ENCODE data around the gene HSPA1L.

The HSPA1L gene

DNA sequence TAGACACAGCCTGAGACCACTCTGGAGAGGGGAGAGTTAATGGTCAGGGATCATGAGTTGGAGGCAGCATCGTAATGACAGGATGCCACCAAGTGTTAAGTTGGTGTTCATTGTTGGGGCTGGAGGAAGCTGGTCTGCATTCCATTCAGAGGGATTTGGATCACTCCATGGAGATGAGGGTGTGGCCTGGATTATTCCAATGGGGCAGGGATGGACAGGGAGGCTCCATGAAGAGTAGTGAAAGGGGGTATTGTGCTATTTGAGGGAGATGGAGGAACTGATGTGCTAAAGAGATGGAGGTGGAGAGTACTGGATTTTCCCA lies 51.5 kb downstream of the HSPA1L start:
- DNase-seq (ENCODE audit: low read depth, low spot score), result no peak
- ChIA-PET POLR2A (no interaction called here), CTCF (interaction anchor here (1.4 to 1.5 kb wide), 2 partner anchors 28 to 32 kb away, joined by 3 to 5 read pairs; partner anchors contain the start of gene VARS1)
- TF ChIP-seq, protein P1, sequence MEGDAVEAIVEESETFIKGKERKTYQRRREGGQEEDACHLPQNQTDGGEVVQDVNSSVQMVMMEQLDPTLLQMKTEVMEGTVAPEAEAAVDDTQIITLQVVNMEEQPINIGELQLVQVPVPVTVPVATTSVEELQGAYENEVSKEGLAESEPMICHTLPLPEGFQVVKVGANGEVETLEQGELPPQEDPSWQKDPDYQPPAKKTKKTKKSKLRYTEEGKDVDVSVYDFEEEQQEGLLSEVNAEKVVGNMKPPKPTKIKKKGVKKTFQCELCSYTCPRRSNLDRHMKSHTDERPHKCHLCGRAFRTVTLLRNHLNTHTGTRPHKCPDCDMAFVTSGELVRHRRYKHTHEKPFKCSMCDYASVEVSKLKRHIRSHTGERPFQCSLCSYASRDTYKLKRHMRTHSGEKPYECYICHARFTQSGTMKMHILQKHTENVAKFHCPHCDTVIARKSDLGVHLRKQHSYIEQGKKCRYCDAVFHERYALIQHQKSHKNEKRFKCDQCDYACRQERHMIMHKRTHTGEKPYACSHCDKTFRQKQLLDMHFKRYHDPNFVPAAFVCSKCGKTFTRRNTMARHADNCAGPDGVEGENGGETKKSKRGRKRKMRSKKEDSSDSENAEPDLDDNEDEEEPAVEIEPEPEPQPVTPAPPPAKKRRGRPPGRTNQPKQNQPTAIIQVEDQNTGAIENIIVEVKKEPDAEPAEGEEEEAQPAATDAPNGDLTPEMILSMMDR (IDR thresholded peaks at IDR 0.05; ENCODE audit: insufficient read depth, low read length, missing control alignments), result no peak
- H3K4me3 ChIP-seq (ENCODE audit: low read depth, low read length), result no peak overlapping the region

DNA sequence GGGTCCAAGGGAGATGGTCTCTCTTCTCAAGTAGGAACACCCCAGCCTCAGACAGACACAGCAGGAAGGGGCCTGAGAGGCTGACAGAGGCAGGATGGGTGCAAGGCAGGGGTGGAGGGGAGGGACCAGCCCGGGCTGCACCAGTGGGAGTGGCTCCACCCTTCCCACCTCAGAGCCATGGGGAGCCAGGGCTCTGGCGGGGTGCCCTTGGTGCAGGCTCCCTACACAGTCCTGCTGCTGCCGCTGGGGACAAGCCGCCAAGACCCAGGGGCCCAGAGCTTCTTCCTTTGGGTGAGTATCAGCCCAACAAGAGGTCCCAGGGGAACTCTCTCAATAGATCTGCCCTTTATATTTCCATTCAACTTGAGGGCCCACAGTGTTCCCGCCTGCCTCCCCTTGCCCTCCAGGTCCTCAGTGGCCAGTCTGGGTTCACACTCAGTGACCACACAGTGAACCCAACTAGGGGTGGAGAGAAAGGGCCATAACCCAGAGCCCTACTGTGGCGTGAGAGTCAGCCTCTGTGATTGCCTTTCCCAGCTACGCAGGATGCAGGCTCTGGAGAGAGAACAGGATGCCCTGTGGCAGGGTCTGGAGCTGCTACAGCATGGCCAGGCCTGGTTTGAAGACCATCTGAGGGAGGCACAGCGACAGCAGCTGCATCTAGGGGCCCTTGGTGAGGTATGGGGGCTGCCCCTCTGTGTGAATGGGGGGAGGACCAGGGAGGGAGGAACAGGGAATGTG lies 52.0 kb downstream of the HSPA1L start:
- ChIA-PET CTCF (interaction anchor here (1.4 kb wide), 1 partner anchor 28 kb away, joined by 5 read pairs; no protein-coding TSS in a partner anchor), POLR2A (no interaction called here)
- H3K4me3 ChIP-seq (ENCODE audit: low read depth, low read length), result no peak overlapping the region
- no peak for DNase-seq (ENCODE audit: low read depth, low spot score)
- TF ChIP-seq, protein P1 (IDR thresholded peaks at IDR 0.05; ENCODE audit: insufficient read depth, low read length, missing control alignments), result no peak

DNA sequence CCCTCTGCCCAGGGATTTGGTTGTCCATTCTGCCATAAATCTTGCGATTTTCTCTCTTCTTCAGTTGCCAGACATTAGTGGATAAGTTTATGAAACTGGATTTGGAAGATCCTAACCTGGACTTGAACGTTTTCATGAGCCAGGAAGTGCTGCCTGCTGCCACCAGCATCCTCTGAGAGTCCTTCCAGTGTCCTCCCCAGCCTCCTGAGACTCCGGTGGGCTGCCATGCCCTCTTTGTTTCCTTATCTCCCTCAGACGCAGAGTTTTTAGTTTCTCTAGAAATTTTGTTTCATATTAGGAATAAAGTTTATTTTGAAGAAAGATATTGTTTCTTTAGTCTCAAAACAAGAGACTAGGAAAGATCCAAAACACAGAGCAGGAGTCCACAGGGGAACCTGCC lies 52.7 kb downstream of the HSPA1L start, which contains the start of gene SAPCD1:
TSS of gene SAPCD1 (plus strand) at position 301 of the 400 bp plus-strand sequence. CDS start 399 bp downstream, outside the sequence.
- DNase-seq (ENCODE audit: low read depth, low spot score), result no peak
- TF ChIP-seq, protein P1 (IDR thresholded peaks at IDR 0.05; ENCODE audit: insufficient read depth, low read length, missing control alignments), result no peak
- no peak within 1 kb of the TSS for H3K4me3 ChIP-seq (ENCODE audit: low read depth, low read length)
- ChIA-PET POLR2A (no interaction called here), CTCF (interaction anchor here (1.4 to 1.8 kb wide), 2 partner anchors 8 to 29 kb away, joined by 5 to 12 read pairs; no protein-coding TSS in a partner anchor)

DNA sequence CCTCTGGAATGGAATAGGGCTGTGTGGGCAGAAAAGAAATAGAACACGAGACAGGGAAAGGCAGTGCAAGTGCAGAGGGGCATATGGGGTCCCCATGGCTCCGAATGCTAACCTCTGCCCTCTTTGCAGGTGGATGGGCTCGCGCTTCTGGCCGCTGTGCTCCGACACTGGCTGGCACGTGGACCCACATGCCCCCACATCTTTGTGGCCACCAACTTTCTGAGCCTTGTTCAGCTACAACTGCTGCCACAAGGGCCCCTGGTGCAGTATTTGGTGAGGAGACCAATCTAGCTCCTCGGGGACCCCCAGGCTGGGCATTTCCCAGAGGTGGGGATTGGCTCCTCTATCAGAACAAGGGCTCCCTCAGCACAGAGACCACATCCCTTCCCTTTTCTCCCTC lies 53.7 kb downstream of the HSPA1L start:
- DNase-seq (ENCODE audit: low read depth, low spot score), result no peak
- POLR2A ChIA-PET, result interaction anchor here (0.7 kb wide), 1 partner anchor 10 kb away, joined by 3 read pairs; no protein-coding TSS in a partner anchor
- TF ChIP-seq, protein P1 (IDR thresholded peaks at IDR 0.05; ENCODE audit: insufficient read depth, low read length, missing control alignments), result no peak
- CTCF ChIA-PET, result interaction anchor here (1.8 kb wide), 2 partner anchors 9 to 30 kb away, joined by 5 to 12 read pairs; no protein-coding TSS in a partner anchor
- H3K4me3 ChIP-seq (ENCODE audit: low read depth, low read length), result no peak overlapping the region

DNA sequence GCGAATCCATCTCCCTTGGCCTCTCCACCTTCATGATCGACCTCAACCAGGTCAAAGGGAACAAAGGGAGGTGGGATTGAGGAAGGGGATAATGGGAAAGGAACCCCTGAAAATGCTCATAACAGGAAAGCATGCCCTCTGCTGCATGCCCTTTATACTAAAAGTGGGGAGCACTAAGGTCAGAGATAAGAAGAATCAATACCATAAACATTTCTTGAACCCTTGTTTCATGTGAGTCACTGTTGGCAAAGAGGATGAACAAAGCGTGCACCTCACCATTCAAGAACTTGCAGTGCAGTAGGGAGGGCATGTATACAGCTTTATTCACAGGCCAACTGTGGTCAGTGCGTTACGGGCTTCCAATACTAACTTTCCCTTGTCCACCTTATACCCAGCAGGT lies 54.3 kb downstream of the HSPA1L start:
- TF ChIP-seq, protein P1 (IDR thresholded peaks at IDR 0.05; ENCODE audit: insufficient read depth, low read length, missing control alignments), result no peak
- no peak for DNase-seq (ENCODE audit: low read depth, low spot score)
- CTCF ChIA-PET, result interaction anchor here (1.8 kb wide), 2 partner anchors 9 to 30 kb away, joined by 5 to 12 read pairs; no protein-coding TSS in a partner anchor
- POLR2A ChIA-PET, result interaction anchor here (0.7 kb wide), 1 partner anchor 10 kb away, joined by 3 read pairs; no protein-coding TSS in a partner anchor
- no peak overlapping the region for H3K4me3 ChIP-seq (ENCODE audit: low read depth, low read length)

All from AG04449 (cell line).